ENCODE measurements around the gene FOXK2.
"Not testable (repeated sequence)": the region's sequence is repeated elsewhere in the genome, so short reads cannot be mapped to it uniquely, and the experiment has no call there.

FOXK2 gene

GRCh38 chr17:82568997-82569393 lies 49.5 kb downstream of the FOXK2 start:
- no peak overlapping the region for H3K4me3 ChIP-seq (ENCODE audit: low read length)
- no peak for TF ChIP-seq CTCF (conservative IDR thresholded peaks at IDR 0.05; ENCODE audit: low read length)
- no peak for DNase-seq (ENCODE audit: low read depth)

- DNase-seq (ENCODE audit: low read depth), result no peak
Observed at GRCh38 chr17:82569621-82570020, 50.1 kb downstream of the FOXK2 start.

GRCh38 chr17:82570277-82570676 lies 50.7 kb downstream of the FOXK2 start:
- no peak overlapping the region for H3K4me3 ChIP-seq (ENCODE audit: low read length)
- DNase-seq (ENCODE audit: low read depth), result no peak
- TF ChIP-seq CTCF (conservative IDR thresholded peaks at IDR 0.05; ENCODE audit: low read length), result no peak

More at GRCh38 chr17:82569621-82570020, 50.1 kb downstream of the FOXK2 start:
- no peak for TF ChIP-seq CTCF (conservative IDR thresholded peaks at IDR 0.05; ENCODE audit: low read length)
- no peak overlapping the region for H3K4me3 ChIP-seq (ENCODE audit: low read length)

GRCh38 chr17:82571855-82572254 lies 52.3 kb downstream of the FOXK2 start:
- no peak for TF ChIP-seq CTCF (conservative IDR thresholded peaks at IDR 0.05; ENCODE audit: low read length)
- H3K4me3 ChIP-seq (ENCODE audit: low read length), result no peak overlapping the region
- no peak for DNase-seq (ENCODE audit: low read depth)

GRCh38 chr17:82574041-82574440 lies 54.5 kb downstream of the FOXK2 start:
- no peak for DNase-seq (ENCODE audit: low read depth)

GRCh38 chr17:82575581-82576221 lies 56.2 kb downstream of the FOXK2 start:
- DNase-seq (ENCODE audit: low read depth); H3K4me3 ChIP-seq (ENCODE audit: low read length): not testable (repeated sequence)

More at GRCh38 chr17:82574041-82574440, 54.5 kb downstream of the FOXK2 start:
- TF ChIP-seq CTCF (conservative IDR thresholded peaks at IDR 0.05; ENCODE audit: low read length), result no peak
- no peak overlapping the region for H3K4me3 ChIP-seq (ENCODE audit: low read length)

- no peak overlapping the region for H3K4me3 ChIP-seq (ENCODE audit: low read length)
- TF ChIP-seq CTCF (conservative IDR thresholded peaks at IDR 0.05; ENCODE audit: low read length), result no peak
- no peak for DNase-seq (ENCODE audit: low read depth)
Observed at GRCh38 chr17:82577300-82577699, 57.8 kb downstream of the FOXK2 start.

- not testable (repeated sequence) for H3K4me3 ChIP-seq (ENCODE audit: low read length); DNase-seq (ENCODE audit: low read depth)
Observed at GRCh38 chr17:82579969-82580368, 60.4 kb downstream of the FOXK2 start.

Measured in AG10803 (cell line).